NCI-H1105 (cell line): ENCODE data around the gene ZBTB16.
A peak's percentile ranks its signal among the peaks of the same experiment; 100 is the strongest.

Experiments used
- DNase-seq: peaks from one replicate; lab custom pipeline; 2025; lab: John Stamatoyannopoulos, UW

The ZBTB16 gene

DNA sequence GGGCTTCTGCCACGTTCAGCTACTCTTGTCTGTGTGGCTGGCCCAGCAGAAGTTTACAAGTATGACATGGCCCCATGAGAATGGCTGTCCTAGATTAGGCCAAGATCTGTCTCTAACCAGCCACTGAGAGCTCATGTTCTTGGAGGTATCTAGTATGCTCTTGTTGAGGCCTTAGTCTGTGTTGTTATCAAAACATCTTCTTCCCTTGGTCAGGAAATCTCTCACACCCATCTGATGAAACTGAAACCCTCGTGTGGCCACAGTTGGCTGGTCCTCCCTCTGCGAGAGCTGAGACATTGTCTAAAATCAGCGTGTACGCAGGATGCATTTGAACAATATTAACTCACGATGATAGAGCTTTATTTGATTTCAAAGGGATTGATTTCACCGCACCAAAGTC lies 127.7 kb downstream of the ZBTB16 start:
- no peak for DNase-seq

DNA sequence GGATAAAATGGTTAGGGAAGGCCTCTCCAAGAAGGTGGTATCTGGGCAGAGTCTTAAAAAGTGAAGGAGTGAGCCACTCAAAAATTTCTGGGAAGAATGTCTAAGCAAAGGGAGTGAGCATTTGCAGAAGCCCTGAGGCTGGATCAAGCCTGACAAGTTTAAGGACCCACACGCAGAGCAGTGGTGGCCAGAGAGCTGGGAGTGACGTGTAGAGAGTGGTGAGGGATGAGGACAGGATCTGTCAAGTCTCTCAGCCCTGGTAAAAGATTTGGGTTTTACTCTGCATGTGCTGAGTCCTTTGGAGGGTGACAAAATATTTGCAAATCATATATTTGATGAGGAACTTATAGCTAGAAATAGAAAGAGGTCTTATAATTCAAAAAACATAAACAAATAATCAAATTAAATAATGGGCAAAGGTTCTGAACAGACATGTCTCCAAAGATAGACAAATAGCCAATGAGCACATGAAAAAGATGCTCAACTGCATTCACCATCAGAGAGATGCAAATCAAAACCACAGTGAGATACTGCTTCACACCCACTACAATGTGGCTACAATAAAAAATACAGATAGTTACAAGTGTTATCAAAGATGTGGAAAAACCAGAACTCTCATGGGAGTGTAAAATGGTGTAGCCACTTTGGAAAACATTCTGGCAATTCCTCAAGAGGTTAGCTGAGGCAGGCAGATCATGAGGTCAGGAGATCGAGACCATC lies 129.5 kb downstream of the ZBTB16 start:
- no peak for DNase-seq

- no peak for DNase-seq
Measured at GRCh38 chr11:114190630-114191029, 131.1 kb downstream of the ZBTB16 start.

DNA sequence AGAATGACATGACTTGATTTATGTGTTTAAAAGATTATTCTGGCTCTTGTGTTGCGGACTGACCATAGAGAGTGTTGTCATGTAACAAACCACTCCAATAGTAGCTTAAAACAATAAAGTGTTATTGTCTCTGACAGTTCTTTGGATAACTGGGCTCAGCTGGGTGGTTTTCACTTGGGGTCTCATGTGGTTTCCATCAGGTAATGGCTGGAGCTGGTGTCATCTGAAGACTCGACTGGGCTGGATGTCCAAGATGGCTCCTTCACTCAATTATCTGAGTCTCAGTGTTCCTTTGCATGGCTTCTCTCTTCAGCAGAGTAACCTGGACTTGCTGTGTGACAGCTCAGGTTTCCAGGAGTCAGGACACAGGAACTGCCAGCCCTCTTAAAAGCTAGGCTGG lies 132.4 kb downstream of the ZBTB16 start:
- no peak for DNase-seq

- no peak for DNase-seq
Measured at GRCh38 chr11:114192841-114193389, 133.4 kb downstream of the ZBTB16 start.

- no peak for DNase-seq
Measured at GRCh38 chr11:114193730-114194679, 134.5 kb downstream of the ZBTB16 start.

- peak; percentile 49 for DNase-seq
Measured at GRCh38 chr11:114194702-114195101, 135.2 kb downstream of the ZBTB16 start.

DNA sequence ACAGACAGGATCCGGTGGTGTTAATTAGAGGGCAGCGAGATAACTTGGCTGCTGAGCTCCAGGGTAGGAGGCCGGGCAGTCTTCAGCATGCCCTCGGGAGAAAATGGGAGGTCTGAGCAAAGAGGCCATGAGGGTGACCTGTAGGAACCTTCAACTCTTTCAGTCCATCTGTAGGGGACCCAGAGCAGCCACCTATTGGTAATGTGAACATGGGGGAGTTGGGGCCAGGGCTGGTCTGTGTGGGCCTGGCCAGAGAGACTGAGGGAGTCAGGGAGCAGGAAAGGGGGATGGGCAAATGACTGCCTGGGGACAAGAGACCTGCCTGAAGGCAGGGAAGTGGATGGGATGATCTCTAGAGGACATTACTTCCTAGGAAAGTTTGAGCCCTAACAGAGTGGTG lies 135.6 kb downstream of the ZBTB16 start:
- DNase-seq: no peak

DNA sequence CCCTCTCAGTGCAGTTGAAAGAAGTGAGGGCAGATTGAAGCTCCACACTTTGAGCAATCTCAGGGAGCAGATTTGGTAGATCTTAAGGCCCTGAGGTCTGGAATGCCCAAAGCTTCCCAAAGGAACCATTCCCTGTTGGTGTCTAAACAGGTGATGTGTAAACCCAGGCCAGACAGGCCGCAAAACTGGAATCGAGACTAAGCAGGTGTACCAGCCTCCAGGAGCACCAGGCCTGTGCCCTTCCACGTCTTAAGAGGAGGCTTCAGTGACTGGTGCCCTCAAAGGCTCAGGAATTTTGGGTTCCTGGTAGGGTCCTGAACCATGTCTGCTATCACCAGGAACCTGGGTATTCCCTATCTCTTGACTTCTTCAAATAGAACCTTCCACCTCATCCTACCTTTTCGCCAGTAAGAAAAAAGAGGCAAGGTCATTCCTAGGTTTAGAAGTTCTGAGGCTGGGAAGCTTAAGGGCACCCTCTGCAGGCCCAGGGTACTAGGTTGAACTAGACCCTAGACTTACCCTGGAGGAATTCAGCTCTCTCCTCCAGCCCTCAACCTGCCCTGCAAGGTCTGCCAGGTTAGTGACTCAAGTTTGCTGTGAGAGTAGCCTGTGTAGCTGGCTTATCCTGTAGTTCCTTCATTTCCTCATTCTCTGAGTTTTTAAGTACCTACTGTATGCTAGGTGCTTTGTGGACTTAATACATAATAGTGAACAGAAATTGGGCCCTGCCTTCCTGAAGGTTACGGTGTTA lies 136.6 kb downstream of the ZBTB16 start:
- no peak for DNase-seq

GRCh38 chr11:114196997-114197703 lies 137.6 kb downstream of the ZBTB16 start:
- DNase-seq: no peak

GRCh38 chr11:114197799-114198500 lies 138.4 kb downstream of the ZBTB16 start:
- no peak for DNase-seq

- no peak for DNase-seq
Measured at GRCh38 chr11:114199051-114199450, 139.5 kb downstream of the ZBTB16 start.

GRCh38 chr11:114200351-114201133 lies 141.0 kb downstream of the ZBTB16 start:
- no peak for DNase-seq

DNA sequence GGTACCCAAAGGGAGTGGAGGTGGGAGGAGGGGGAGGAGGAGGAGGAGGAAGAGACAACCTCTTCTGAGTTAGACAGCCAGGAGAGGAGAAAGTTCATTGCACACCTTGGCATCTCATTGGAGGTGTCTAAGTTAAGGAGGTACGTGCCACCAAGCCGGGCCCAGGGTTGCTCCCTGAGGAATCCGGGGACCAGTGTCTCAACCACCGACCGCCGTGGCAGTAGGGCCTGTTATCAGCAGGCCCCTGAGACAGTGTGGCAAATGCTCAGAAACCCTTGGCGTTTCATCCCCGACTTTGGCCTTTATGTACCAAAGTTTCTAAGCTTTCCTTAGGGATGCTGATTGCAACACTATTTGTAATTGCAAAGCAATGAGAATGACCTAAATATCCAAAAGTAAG lies 141.7 kb downstream of the ZBTB16 start:
- DNase-seq: no peak

- no peak for DNase-seq
Measured at GRCh38 chr11:114202011-114202609, 142.6 kb downstream of the ZBTB16 start.

- DNase-seq: no peak
Measured at GRCh38 chr11:114207096-114207495, 147.6 kb downstream of the ZBTB16 start.

GRCh38 chr11:114208377-114208776 lies 148.9 kb downstream of the ZBTB16 start:
- DNase-seq: no peak

DNA sequence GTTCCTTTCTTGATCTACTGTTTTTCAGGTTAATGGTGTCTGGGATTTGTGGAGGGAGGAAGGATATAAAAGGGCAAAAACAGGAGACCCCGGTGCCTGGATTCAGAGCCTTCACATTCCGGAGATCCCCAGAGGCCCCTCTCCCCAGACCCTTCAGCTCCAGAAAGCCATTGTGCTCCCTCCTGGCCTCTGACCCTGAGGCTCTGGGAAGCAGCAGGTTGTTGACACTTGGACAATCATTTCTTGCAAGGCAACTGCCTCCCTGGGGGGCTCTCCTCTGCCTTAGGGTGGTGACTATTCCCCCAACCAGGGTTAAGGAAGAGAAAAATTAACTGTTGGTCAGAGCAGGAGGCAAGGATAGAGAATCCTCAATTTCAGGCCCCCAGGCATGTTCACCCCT lies 149.8 kb downstream of the ZBTB16 start:
- no peak for DNase-seq

- DNase-seq: no peak
Measured at GRCh38 chr11:114209904-114210303, 150.4 kb downstream of the ZBTB16 start.
